ENCODE measurements around the gene KIAA1549.

GRCh38 chr7:138887085-138887710 lies 94.0 kb downstream of the KIAA1549 start:
- TF ChIP-seq CTCF (IDR thresholded peaks at IDR 0.05) (no peak), POLR2AphosphoS5 (IDR thresholded peaks at IDR 0.05) (no peak), POLR2A (IDR thresholded peaks at IDR 0.05) (no peak)

All from suprapubic skin (tissue), 4 donors.